K562 (cell line): Measurements from ENCODE around the gene MARVELD1. TPM values are rescaled to one million over a fixed set of nuclear protein-coding genes. Genes with fewer than 3 reads are reported as not detected.

ENCODE experiments used
- ARID3B ChIP-seq: fragments of 250-450 bp; sonication (Bioruptor Pico); IDR thresholded peaks from 2 replicates; pipeline ENCODE4 v1.4.0; 2020; ENCODE audit warnings: borderline replicate concordance
- CBX5 ChIP-seq: IDR thresholded peaks from 2 replicates; pipeline ENCODE4 v1.6.1; 2014; ENCODE audit warnings: low read depth, borderline replicate concordance
- ESRRB ChIP-seq: fragments of 250-450 bp; sonication (Bioruptor Pico); IDR thresholded peaks from 2 replicates; pipeline ENCODE4 v1.5.0; 2020; ENCODE audit warnings: mild to moderate bottlenecking, moderate library complexity, borderline replicate concordance
- ETV6 ChIP-seq, 3 experiments: fragments of 150-350 bp in 1 of 3; sonication (generic) in 1 of 3; formaldehyde crosslinking in 1 of 3; IDR thresholded peaks; 2 replicates each; pipeline versions ENCODE4 v1.6.1 to v1.8.0; 2014 to 2022; ENCODE audit warnings: borderline replicate concordance in 2 of 3, low read depth in 2 of 3, antibody characterized with exemption in 1 of 3, low read length in 1 of 3, mild to moderate bottlenecking in 1 of 3, missing genetic modification reagents in 1 of 3
- HNRNPK ChIP-seq: fragments of 200-400 bp; formaldehyde crosslinking; IDR thresholded peaks from one replicate; pipeline ENCODE4 v1.6.1; 2018; ENCODE audit warnings: mild to moderate bottlenecking, low read depth, low read length; ENCODE audit not compliant: poor library complexity, severe bottlenecking
- MYC ChIP-seq, 2 experiments: fragments of 250-450 bp in 1 of 2; sonication (Bioruptor Pico) in 1 of 2; IDR thresholded peaks; 2 replicates each; pipeline versions ENCODE4 v1.5.1 to v1.6.1; 2012 to 2021; ENCODE audit warnings: low read depth in 2 of 2, borderline replicate concordance in 1 of 2, improper control_type of control experiment in 1 of 2, low read length in 1 of 2, mild to moderate bottlenecking in 1 of 2, moderate library complexity in 1 of 2
- MYNN ChIP-seq, 2 experiments: sonication (generic); formaldehyde crosslinking in 1 of 2; IDR thresholded peaks; 2 replicates each; pipeline versions ENCODE4 v1.5.0 to v1.6.1; 2016 to 2020; ENCODE audit warnings: antibody characterized with exemption in 1 of 2, missing genetic modification reagents in 1 of 2
- NFE2 ChIP-seq: IDR thresholded peaks from 2 replicates; pipeline ENCODE4 v1.6.1; 2014; ENCODE audit warnings: antibody characterized with exemption, low read depth
- PHF8 ChIP-seq: fragments of 200-600 bp; sonication (generic); IDR thresholded peaks from 2 replicates; pipeline ENCODE4 v1.6.1; 2012; ENCODE audit warnings: mixed run types, mild to moderate bottlenecking, inconsistent platforms, low read length, moderate library complexity, borderline replicate concordance
- SMAD4 ChIP-seq: fragments of 250-450 bp; sonication (Bioruptor Pico); conservative IDR thresholded peaks from 2 replicates; pipeline ENCODE4 v1.8.0; 2021; ENCODE audit warnings: inconsistent platforms, mild to moderate bottlenecking, moderate library complexity
- SMARCB1 ChIP-seq: IDR thresholded peaks from 2 replicates; pipeline ENCODE4 v1.6.1; 2011; ENCODE audit warnings: improper control_type of control experiment, low read depth; ENCODE audit not compliant: insufficient read length
- SOX6 ChIP-seq: fragments of 450-650 bp; IDR thresholded peaks from 2 replicates; pipeline ENCODE4 v1.6.1; 2014; ENCODE audit warnings: mild to moderate bottlenecking
- TGIF2 ChIP-seq: sonication (generic); formaldehyde crosslinking; IDR thresholded peaks from 2 replicates; pipeline ENCODE4 v1.8.1; 2022; ENCODE audit warnings: mild to moderate bottlenecking, missing genetic modification reagents, moderate library complexity
- ZFP30 ChIP-seq: fragments of 250-450 bp; sonication (Bioruptor Pico); IDR thresholded peaks from 2 replicates; pipeline ENCODE4 v1.8.0; 2022; ENCODE audit warnings: moderate library complexity, mild to moderate bottlenecking, inconsistent platforms, borderline replicate concordance
- ZNF449 ChIP-seq: fragments of 250-450 bp; sonication (Bioruptor Pico); IDR thresholded peaks from 2 replicates; pipeline ENCODE4 v1.8.0; 2022; ENCODE audit warnings: moderate library complexity, mild to moderate bottlenecking, inconsistent platforms
- ZNF507 ChIP-seq: conservative IDR thresholded peaks from 2 replicates; pipeline ENCODE4 v1.6.1; 2017; ENCODE audit warnings: missing genetic modification characterization, missing compliant biosample characterization
- ZNF707 ChIP-seq: fragments of 250-450 bp; sonication (Bioruptor Pico); conservative IDR thresholded peaks from 2 replicates; pipeline ENCODE4 v1.8.0; 2022; ENCODE audit warnings: inconsistent platforms, mild to moderate bottlenecking, moderate library complexity
- ZNF778 ChIP-seq: fragments of 450-650 bp; formaldehyde crosslinking; IDR thresholded peaks from 2 replicates; pipeline ENCODE4 v1.4.0; 2020; ENCODE audit warnings: mild to moderate bottlenecking, moderate library complexity
- polyA plus RNA-seq, 8 experiments: library from polyadenylated mRNA; depleted of rRNA in 4 of 8; stranded (reverse) in 5 of 8; unstranded in 3 of 8; fragments of >200 nt; fragmentation: Nextera tagmentation in 2 of 8; fragmentation: Illumina TruSeq in 1 of 8; extraction: Ambion mirVana in 2 of 8; extraction: Trizol in 1 of 8; gene quantifications; 2 replicates each; pipeline versions ENCODE4 v1.2.1 to v1.2.3, GENCODE V29; 2011 to 2014; ENCODE audit warnings: inconsistent platforms in 1 of 8, missing spikeins in 1 of 8
- total RNA-seq, 7 experiments: library from RNA; depleted of rRNA in 6 of 7; stranded (reverse); fragments of >200 nt in 6 of 7; fragmentation: Illumina TruSeq in 2 of 7; extraction: Trizol in 2 of 7; gene quantifications; 2 replicates each; pipeline versions ENCODE4 v1.2.1 to v1.2.3, GENCODE V29; 2011 to 2021; ENCODE audit warnings: low replicate concordance in 1 of 7
- TF ChIP-seq, protein P1 (sequence below): sonication (generic); formaldehyde crosslinking; IDR thresholded peaks from 2 replicates; pipeline ENCODE4 v1.8.0; 2022; ENCODE audit warnings: missing genetic modification reagents, mild to moderate bottlenecking, borderline replicate concordance

MARVELD1 gene
- total and polyA plus RNA-seq, 9 of the 15 experiments (the other 6 are each of a cell fraction or from before 2014, with no cell fraction given) = 2.7 to 12.5 (median 5.3) TPM

GRCh38 chr10:97736902-97737769 lies 23.6 kb downstream of the MARVELD1 start, which contains the start of gene ZFYVE27 (continued):
- TF ChIP-seq ETV6 (IDR thresholded peaks at IDR 0.05; ENCODE audit: borderline replicate concordance in 1 of 2, low read depth in 2 of 2, low read length in 1 of 2) (no peak), ETV6 (CRISPR knock-in tag; IDR thresholded peaks at IDR 0.05; ENCODE audit: borderline replicate concordance) (no peak), NFE2 (no peak), SOX6 (0 out of 2 replicates have a peak, but pooled peaks have one; percentile 23), MYNN (IDR thresholded peaks at IDR 0.05) (no peak), MYNN (CRISPR knock-in tag; IDR thresholded peaks at IDR 0.05) (no peak), ESRRB (CRISPR knock-in tag) (no peak), ZNF507 (tag) (no peak), ZFP30 (CRISPR knock-in tag) (no peak), MYC (IDR thresholded peaks at IDR 0.05; ENCODE audit: low read depth, low read length) (peak; percentile 86), MYC (CRISPR knock-in tag; IDR thresholded peaks at IDR 0.05; ENCODE audit: borderline replicate concordance, low read depth) (0 out of 2 replicates have a peak, but pooled peaks have one; percentile 62), CBX5 (no peak), ARID3B (no peak), TGIF2 (CRISPR knock-in tag) (0 out of 2 replicates have a peak, but pooled peaks have one; percentile 37), HNRNPK (no peak), ZNF449 (no peak), SMARCB1 (no peak), PHF8 (peak; percentile 92; the same call in 1 of the 2 replicates), ZNF778 (CRISPR knock-in tag) (no peak), SMAD4 (CRISPR knock-in tag) (peak; percentile 86), ZNF707 (CRISPR knock-in tag) (no peak)
- TF ChIP-seq, protein P1, sequence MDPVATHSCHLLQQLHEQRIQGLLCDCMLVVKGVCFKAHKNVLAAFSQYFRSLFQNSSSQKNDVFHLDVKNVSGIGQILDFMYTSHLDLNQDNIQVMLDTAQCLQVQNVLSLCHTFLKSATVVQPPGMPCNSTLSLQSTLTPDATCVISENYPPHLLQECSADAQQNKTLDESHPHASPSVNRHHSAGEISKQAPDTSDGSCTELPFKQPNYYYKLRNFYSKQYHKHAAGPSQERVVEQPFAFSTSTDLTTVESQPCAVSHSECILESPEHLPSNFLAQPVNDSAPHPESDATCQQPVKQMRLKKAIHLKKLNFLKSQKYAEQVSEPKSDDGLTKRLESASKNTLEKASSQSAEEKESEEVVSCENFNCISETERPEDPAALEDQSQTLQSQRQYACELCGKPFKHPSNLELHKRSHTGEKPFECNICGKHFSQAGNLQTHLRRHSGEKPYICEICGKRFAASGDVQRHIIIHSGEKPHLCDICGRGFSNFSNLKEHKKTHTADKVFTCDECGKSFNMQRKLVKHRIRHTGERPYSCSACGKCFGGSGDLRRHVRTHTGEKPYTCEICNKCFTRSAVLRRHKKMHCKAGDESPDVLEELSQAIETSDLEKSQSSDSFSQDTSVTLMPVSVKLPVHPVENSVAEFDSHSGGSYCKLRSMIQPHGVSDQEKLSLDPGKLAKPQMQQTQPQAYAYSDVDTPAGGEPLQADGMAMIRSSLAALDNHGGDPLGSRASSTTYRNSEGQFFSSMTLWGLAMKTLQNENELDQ (CRISPR knock-in tag) = no peak
